IMR-90 (cell line): ENCODE measurements around the gene FGF6. TPM values are rescaled to one million over a fixed set of nuclear protein-coding genes. Genes with fewer than 3 reads are reported as not detected.

Experiments
- ATAC-seq: fragments of 200-7000 bp; cut with Tn5 transposase; 2 replicates; pipeline ENCODE4 v1.9.1; 2020; ENCODE audit warnings: low read depth, mild to moderate bottlenecking, moderate library complexity
- BruUV-seq: library from RNA; stranded (reverse); fragments of 400-500 nt; replicated peaks from 2 replicates; lab custom pipeline; 2021; lab: Mats Ljungman, UMichigan
- CTCF ChIA-PET: fragments of 300-600 bp; formaldehyde crosslinking; extraction: SDS; loops from one replicate; lab custom pipeline; 2021; ENCODE audit warnings: antibody characterized with exemption; lab: Yijun Ruan, JAX
- POLR2A ChIA-PET: fragments of 300-600 bp; sonication (Branson Sonifier 250); formaldehyde crosslinking; loops from one replicate; lab custom pipeline; 2022; ENCODE audit warnings: antibody characterized with exemption; ENCODE audit not compliant: unreplicated experiment; lab: Charles Lee
- DNase-seq: peaks from one replicate; pipeline ENCODE4 v3.0.0; 2013
- H2AFZ ChIP-seq: replicated peaks from 2 replicates; pipeline ENCODE3; 2013; ENCODE audit warnings: low read length, mild to moderate bottlenecking; ENCODE audit not compliant: poor library complexity
- H2AK5ac ChIP-seq: 2 replicates; pipeline ENCODE4 v1.6.1; 2013; ENCODE audit warnings: low read depth, low read length, inconsistent platforms
- H2AK9ac ChIP-seq: replicated peaks from 2 replicates; pipeline ENCODE3; 2013; ENCODE audit warnings: mild to moderate bottlenecking, low read depth, low read length, moderate library complexity; ENCODE audit not compliant: poor library complexity
- H2BK120ac ChIP-seq: 2 replicates; pipeline ENCODE4 v1.6.1; 2013; ENCODE audit warnings: low read depth, low read length, inconsistent platforms
- H2BK15ac ChIP-seq: 3 replicates; pipeline ENCODE4 v1.6.1; 2013; ENCODE audit warnings: low read depth, low read length, inconsistent platforms
- H2BK20ac ChIP-seq: 2 replicates; pipeline ENCODE4 v1.6.1; 2013; ENCODE audit warnings: low read depth, mild to moderate bottlenecking, inconsistent platforms, low read length, moderate library complexity
- H2BK5ac ChIP-seq: 2 replicates; pipeline ENCODE4 v1.6.1; 2013; ENCODE audit warnings: mild to moderate bottlenecking, low read depth, low read length, inconsistent platforms; ENCODE audit not compliant: poor library complexity, severe bottlenecking
- H3K14ac ChIP-seq: replicated peaks from 2 replicates; pipeline ENCODE4 v1.6.1; 2013; ENCODE audit warnings: low read depth, low read length, inconsistent platforms
- H3K18ac ChIP-seq: 2 replicates; pipeline ENCODE4 v1.6.1; 2013; ENCODE audit warnings: low read depth, low read length, control low read depth
- H3K23ac ChIP-seq: 2 replicates; pipeline ENCODE4 v1.6.1; 2013; ENCODE audit warnings: low read depth, low read length, inconsistent platforms
- H3K27ac ChIP-seq: 2 replicates; pipeline ENCODE4 v1.5.1; 2013; ENCODE audit warnings: mild to moderate bottlenecking, control low read depth, low read length; ENCODE audit not compliant: insufficient read depth
- H3K27me3 ChIP-seq: 2 replicates; pipeline ENCODE4 v1.6.1; 2013; ENCODE audit warnings: low read length; ENCODE audit not compliant: control insufficient read depth, insufficient read depth
- H3K36me3 ChIP-seq: 2 replicates; pipeline ENCODE4 v1.6.1; 2013; ENCODE audit warnings: low read length, mixed read lengths; ENCODE audit not compliant: control insufficient read depth, insufficient read depth
- H3K4ac ChIP-seq: 2 replicates; pipeline ENCODE4 v1.6.1; 2013; ENCODE audit warnings: low read depth, low read length, inconsistent platforms
- H3K4me1 ChIP-seq: 2 replicates; pipeline ENCODE4 v1.6.1; 2013; ENCODE audit warnings: low read length, mixed read lengths; ENCODE audit not compliant: control insufficient read depth, insufficient read depth
- H3K4me2 ChIP-seq: 2 replicates; pipeline ENCODE4 v1.6.1; 2013; ENCODE audit warnings: low read depth, mild to moderate bottlenecking, control low read depth, low read length, moderate library complexity
- H3K4me3 ChIP-seq: 2 replicates; pipeline ENCODE4 v1.5.1; 2013; ENCODE audit warnings: low read depth, mild to moderate bottlenecking, control low read depth, low read length, moderate library complexity; ENCODE audit not compliant: insufficient read depth
- H3K56ac ChIP-seq: 2 replicates; pipeline ENCODE4 v1.6.1; 2013; ENCODE audit warnings: low read length, inconsistent platforms; ENCODE audit not compliant: insufficient read depth; ENCODE audit errors: extremely low read depth
- H3K79me1 ChIP-seq, 2 experiments: 2 replicates each; pipeline ENCODE4 v1.6.1; 2013; ENCODE audit warnings: low read length in 2 of 2, inconsistent platforms in 1 of 2, low read depth in 1 of 2
- H3K9ac ChIP-seq: 2 replicates; pipeline ENCODE4 v1.6.1; 2013; ENCODE audit warnings: low read depth, low read length, control low read depth
- H3K9me1 ChIP-seq: 2 replicates; pipeline ENCODE4 v1.6.1; 2013; ENCODE audit warnings: low read length, inconsistent platforms; ENCODE audit not compliant: insufficient read depth
- H3K9me3 ChIP-seq: 2 replicates; pipeline ENCODE4 v1.6.1; 2013; ENCODE audit warnings: low read length; ENCODE audit not compliant: control insufficient read depth, insufficient read depth
- H4K20me1 ChIP-seq: 2 replicates; pipeline ENCODE4 v1.6.1; 2013; ENCODE audit warnings: low read length, inconsistent platforms; ENCODE audit not compliant: insufficient read depth
- H4K5ac ChIP-seq: 2 replicates; pipeline ENCODE4 v1.6.1; 2013; ENCODE audit warnings: mild to moderate bottlenecking, low read depth, low read length, control low read depth
- H4K8ac ChIP-seq, 2 experiments: 2 replicates each; pipeline ENCODE4 v1.6.1; 2013; ENCODE audit warnings: low read depth in 2 of 2, low read length in 2 of 2, control low read depth in 1 of 2, inconsistent platforms in 1 of 2
- H4K91ac ChIP-seq: 2 replicates; pipeline ENCODE4 v1.6.1; 2013; ENCODE audit warnings: low read depth, low read length, inconsistent platforms; ENCODE audit not compliant: insufficient read depth
- CTCF ChIP-seq: conservative IDR thresholded peaks from 2 replicates; pipeline ENCODE4 v1.5.1; 2012; ENCODE audit warnings: mild to moderate bottlenecking, low read depth, low read length, improper control_type of control experiment
- ELK1 ChIP-seq: fragments of 150-350 bp; IDR thresholded peaks from 2 replicates; pipeline ENCODE4 v1.6.1; 2016; ENCODE audit warnings: low read depth, mild to moderate bottlenecking, low read length, moderate library complexity, borderline replicate concordance
- FOS ChIP-seq: fragments of 150-350 bp; IDR thresholded peaks from 2 replicates; pipeline ENCODE4 v1.6.1; 2016; ENCODE audit warnings: low read depth, low read length
- MAFK ChIP-seq: IDR thresholded peaks from 2 replicates; pipeline ENCODE4 v1.6.1; 2012; ENCODE audit warnings: low read depth, low read length, improper control_type of control experiment
- USF2 ChIP-seq: fragments of 150-350 bp; IDR thresholded peaks from 2 replicates; pipeline ENCODE4 v1.6.1; 2017; ENCODE audit warnings: mild to moderate bottlenecking, antibody characterized with exemption, low read length, low read depth
- WGBS, 2 experiments: methylation state at CpG; one replicate each; pipeline versions ENCODE4 v1.1.5 to v1.1.7; 2013; ENCODE audit warnings: missing lambda C conversion rate in 2 of 2; ENCODE audit not compliant: insufficient read length in 1 of 2; ENCODE audit errors: extremely low coverage in 2 of 2; 5-methylcytosine and 5-hydroxymethylcytosine counted together
- dilution Hi-C: fragments of 300-500 bp; cut with HindIII; formaldehyde crosslinking; loops from one replicate; pipeline ENCODE4 v1.14.3; 2018; ENCODE audit warnings: low sequenced_read_pairs; ENCODE audit not compliant: unreplicated experiment
- in situ Hi-C: fragments of 300-500 bp; cut with MboI; formaldehyde crosslinking; loops from 3 replicates; pipeline ENCODE4 v1.14.3; 2019; ENCODE audit warnings: low sequenced_read_pairs, inconsistent platforms, mixed read lengths
- intact Hi-C: fragments of 100-400 bp; cut with micrococcal nuclease; formaldehyde crosslinking; loops from 2 replicates; pipeline ENCODE4 v1.10.0; 2022
- polyA plus RNA-seq, 3 experiments: library from polyadenylated mRNA; depleted of rRNA; stranded (reverse); fragments of >200 nt; gene quantifications; 2 replicates each; pipeline ENCODE4 v1.2.3, GENCODE V29; 2012; ENCODE audit warnings: low replicate concordance in 1 of 3
- total RNA-seq: library from RNA; depleted of rRNA; stranded (reverse); fragments of >200 nt; gene quantifications from 2 replicates; pipeline ENCODE4 v1.2.3, GENCODE V29; 2012; rRNA removed

FGF6 gene
- total and polyA plus RNA-seq, 2 of the 4 experiments (the other 2 are of a cell fraction) = not detected

- dilution Hi-C loops = no loop called here
- in situ Hi-C loops = no loop called here
- ATAC-seq = no peak
- Histone ChIP-seq H4K20me1 (no peaks in the 10 kb centered on the region), H3K79me1 (no peaks in the 10 kb centered on the region), H3K4me3 (no peak overlapping the region), H2AK9ac (no peak overlapping the region), H3K18ac (no peak overlapping the region), H3K27ac (no peak overlapping the region), H3K14ac (no peak overlapping the region), H3K4me2 (no peak overlapping the region), H3K9me3 (no peaks in the 10 kb centered on the region), H3K23ac (no peak overlapping the region), H3K9me1 (no peaks in the 10 kb centered on the region), H2AK5ac (no peak overlapping the region), H4K5ac (no peak overlapping the region), H2AFZ (no peak overlapping the region), H3K4me1 (no peaks in the 10 kb centered on the region), H3K36me3 (no peaks in the 10 kb centered on the region), H3K56ac (no peak overlapping the region), H4K91ac (no peak overlapping the region), H3K4ac (no peak overlapping the region), H3K9ac (no peak overlapping the region), H2BK20ac (no peak overlapping the region), H2BK120ac (no peak overlapping the region), H3K27me3 (peaks cover 7% of the 10 kb centered on the region; the same call in 1 of the 2 replicates), H2BK5ac (no peak overlapping the region), H4K8ac (no peak overlapping the region), H2BK15ac (no peak overlapping the region)
- BruUV-seq = no TSS peak
- DNase-seq = no peak
- CTCF ChIA-PET = no interaction called here
- TF ChIP-seq USF2 = no peak
- TF ChIP-seq ELK1 = no peak
- TF ChIP-seq CTCF = no peak
- TF ChIP-seq MAFK = no peak
- TF ChIP-seq FOS = no peak
- WGBS, 2 experiments = 17% methylated on average over 1 of the region's 4 CpGs; no CpG with 5 or more reads in 1 of the 2 experiments
- POLR2A ChIA-PET = no interaction called here
- intact Hi-C loops = no loop called here
Measured at GRCh38 chr12:4386801-4387200, 58.8 kb downstream of the FGF6 start.

Other genes with a start within 250 kb of the FGF6 start
- gene CCND2, start 172.1 kb downstream of the FGF6 start, total RNA-seq = 2.3 and 2.8 TPM in 2 replicates
- gene CCND2, start 172.1 kb downstream of the FGF6 start, polyA plus RNA-seq (2012; rRNA removed) = 0.73 and 1.1 TPM in 2 replicates
- gene TIGAR, start 124.6 kb downstream of the FGF6 start, total RNA-seq = 7.3 and 13.9 TPM in 2 replicates
- gene TIGAR, start 124.6 kb downstream of the FGF6 start, polyA plus RNA-seq (2012; rRNA removed) = 9.2 and 13.7 TPM in 2 replicates
- gene FGF23, start 66.1 kb downstream of the FGF6 start, total RNA-seq = not detected in 2 replicates
- gene FGF23, start 66.1 kb downstream of the FGF6 start, polyA plus RNA-seq (2012; rRNA removed) = not detected in 2 replicates
- gene RAD51AP1, start 93.1 kb upstream of the FGF6 start, total RNA-seq = 6.5 and 15.3 TPM in 2 replicates
- 9.8 and 10.2 TPM in 2 replicates for gene RAD51AP1, start 93.1 kb upstream of the FGF6 start, polyA plus RNA-seq (2012; rRNA removed)
- 40.5 and 44.6 TPM in 2 replicates for gene DYRK4, start 116.4 kb upstream of the FGF6 start, total RNA-seq
- 63.1 and 71.6 TPM in 2 replicates for gene DYRK4, start 116.4 kb upstream of the FGF6 start, polyA plus RNA-seq (2012; rRNA removed)
- gene AKAP3, start 203.2 kb upstream of the FGF6 start, total RNA-seq = 0.54 and 0.56 TPM in 2 replicates
- 0.22 and 0.55 TPM in 2 replicates for gene AKAP3, start 203.2 kb upstream of the FGF6 start, polyA plus RNA-seq (2012; rRNA removed)
- gene NDUFA9, start 203.3 kb upstream of the FGF6 start, total RNA-seq = 112 and 124 TPM in 2 replicates
- gene NDUFA9, start 203.3 kb upstream of the FGF6 start, polyA plus RNA-seq (2012; rRNA removed) = 63.2 and 71.0 TPM in 2 replicates